HG02798 (cell line): ENCODE measurements around the gene DNAH8.

Experiments
- ATAC-seq: cut with Tn5 transposase; IDR thresholded peaks from one replicate; pipeline ENCODE4 v1.9.1; 2021; ENCODE audit warnings: mild to moderate bottlenecking; ENCODE audit not compliant: unreplicated experiment, poor library complexity

Gene DNAH8

DNA sequence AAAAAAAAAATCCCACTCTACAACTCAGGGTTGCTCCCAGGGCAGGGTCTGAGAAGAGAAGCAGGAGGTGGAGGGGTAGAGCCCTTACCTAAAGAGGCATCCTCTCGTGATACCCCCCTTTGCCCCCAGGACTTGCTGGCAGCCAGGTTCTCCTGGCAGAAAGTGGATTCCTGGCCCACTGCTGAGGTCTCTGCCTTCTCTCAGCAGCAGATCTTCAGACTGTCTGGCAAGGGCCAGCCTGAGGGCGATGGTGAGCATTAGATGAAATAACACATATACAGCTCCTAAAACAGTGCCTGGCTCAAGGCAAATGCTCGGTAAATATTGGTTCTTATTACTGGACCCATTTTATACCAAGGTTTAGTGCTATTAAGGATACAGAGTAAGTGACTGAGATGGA is 328.7 kb downstream of the DNAH8 start:
- no peak for ATAC-seq

DNA sequence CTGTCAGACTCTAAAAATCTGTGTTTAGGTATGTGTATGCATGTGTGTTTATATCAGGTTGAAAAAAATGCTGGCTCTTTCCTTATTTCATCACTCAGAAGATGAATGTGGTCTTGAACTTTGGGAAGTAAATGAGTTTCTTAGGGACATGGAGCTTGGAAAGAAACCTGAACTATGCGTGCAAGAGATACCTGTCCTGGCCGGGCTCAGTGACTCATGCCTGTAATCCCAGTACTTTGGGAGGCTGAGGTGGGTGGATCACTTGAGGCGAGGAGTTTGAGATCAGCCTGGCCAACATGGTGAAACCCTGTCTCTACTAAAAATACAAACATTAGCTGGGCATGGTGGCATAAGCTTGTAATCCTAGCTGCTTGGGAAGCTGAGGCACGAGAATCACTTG is 329.1 kb downstream of the DNAH8 start:
- no peak for ATAC-seq

DNA sequence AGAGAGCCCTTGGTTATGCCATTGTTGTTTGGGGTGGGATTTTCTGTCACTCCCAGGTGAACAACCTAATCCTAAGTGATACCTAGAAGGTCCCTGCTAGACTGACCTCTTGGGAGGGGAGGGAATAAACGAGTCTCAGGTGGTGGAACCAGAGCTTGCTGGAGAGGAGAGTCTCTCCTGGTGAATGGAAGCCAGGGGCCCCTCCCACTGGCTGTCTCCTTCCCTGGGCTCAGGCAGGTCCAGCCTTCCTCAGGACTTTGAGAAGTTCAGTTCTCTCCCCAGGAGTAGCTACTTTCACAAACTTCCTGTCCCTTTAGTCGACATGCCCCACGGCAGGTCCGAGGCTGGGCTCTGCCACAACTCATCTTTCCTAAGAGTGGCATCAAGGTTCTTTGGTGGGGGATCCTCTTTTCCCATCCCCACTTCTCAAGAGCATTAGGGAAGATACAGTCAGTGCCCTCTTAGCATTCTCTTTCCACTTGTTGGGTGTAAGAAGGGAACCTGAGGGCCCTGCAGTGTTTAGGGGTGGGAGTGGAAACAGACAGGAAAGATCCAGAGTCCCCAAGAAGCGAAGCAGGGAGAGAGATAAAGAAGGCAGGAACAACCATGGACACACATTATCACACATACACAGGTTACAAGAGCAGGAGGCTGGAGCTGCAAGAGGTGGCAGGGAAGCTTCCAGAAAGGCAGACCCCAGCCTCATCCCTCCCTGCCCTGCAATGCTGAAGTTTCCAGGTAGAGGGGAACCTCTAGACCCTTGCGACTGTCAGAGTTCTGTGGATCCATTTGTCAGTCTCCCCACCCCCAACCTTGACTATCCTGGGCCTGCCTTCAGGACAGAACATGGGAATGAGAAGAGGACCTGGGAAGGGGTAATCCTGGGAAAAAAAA is 332.6 kb downstream of the DNAH8 start:
- no peak for ATAC-seq

DNA sequence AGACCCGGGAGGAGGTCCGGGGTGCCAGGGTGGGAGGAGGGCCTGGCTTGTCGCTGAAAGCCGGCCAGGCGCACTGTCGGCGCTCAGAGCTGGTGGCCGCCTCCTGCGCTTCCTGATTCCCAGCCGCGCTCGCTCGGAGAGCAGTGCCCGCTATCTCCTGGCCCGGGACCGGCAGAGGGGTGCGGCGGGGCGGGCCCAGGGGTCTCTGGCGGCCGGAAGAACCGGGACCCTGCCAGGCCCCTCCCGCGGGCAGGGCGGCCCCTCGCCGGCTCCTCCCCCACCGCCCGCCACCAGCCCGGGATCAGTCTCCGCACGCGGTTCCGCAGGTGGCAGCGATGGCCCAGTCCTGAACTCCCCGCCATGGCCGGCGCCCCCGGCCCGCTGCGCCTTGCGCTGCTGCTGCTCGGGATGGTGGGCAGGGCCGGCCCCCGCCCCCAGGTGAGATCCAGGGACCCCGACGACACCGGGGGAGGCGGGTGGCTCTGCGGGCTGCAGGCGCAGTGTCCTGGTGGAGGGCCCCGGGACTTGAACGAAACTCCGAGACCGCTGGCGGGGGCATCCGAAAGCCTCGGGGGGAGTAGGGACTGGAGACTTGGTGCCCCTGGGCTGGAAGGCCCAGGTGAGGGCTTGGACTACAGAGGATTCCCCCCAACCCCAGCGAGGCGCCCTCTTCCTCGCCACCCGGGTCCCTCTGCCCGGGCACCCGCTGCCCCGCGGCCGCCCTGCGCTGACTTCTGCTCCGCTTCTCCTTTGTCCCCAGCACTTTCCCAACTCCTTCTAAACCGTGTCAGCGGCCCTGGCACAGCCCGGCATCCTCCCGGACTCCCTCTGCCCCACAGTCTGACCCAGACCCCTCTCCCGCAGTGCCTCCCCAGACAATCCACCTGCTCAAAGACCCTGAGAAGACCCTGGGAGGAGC is 333.6 kb downstream of the DNAH8 start, which contains the start of gene GLP1R:
Gene GLP1R (plus strand): TSS at position 301 of the 919 bp plus-strand sequence. CDS start 60 bp downstream, at position 361.
- ATAC-seq, result no peak

DNA sequence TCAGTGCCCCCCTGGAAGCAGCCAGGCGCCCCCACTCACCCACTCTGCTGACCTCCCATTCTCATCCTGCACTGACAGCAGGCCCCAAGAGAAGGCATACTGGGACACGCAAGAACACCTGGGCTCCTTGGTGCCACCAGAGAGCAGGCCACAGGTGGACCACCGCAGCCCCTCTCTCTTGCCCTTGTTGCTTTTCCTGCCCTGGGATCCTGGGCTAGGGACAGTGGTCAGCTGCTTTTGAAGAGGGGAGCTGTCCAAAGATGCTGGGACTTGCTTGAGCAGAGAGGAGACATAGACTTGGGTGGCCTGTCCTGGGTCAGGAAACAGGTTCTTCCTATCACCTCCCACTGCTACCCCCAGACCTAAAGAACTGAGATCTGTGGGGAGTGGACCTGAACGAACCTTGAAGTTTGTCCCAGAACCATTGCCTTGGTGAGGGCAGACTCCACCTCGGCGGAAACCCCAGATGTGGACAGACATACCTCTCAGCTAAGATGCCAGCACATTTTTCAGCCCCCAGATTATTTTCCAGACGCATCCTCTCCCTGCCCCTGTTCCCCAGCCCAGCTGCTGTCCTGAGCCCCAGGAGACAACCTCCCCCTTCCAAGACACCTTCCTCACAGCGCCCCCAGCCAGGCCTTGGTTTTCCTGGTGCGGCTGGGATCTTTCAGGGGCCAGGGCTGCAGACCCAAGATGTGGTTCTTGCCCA is 334.6 kb downstream of the DNAH8 start:
- no peak for ATAC-seq

DNA sequence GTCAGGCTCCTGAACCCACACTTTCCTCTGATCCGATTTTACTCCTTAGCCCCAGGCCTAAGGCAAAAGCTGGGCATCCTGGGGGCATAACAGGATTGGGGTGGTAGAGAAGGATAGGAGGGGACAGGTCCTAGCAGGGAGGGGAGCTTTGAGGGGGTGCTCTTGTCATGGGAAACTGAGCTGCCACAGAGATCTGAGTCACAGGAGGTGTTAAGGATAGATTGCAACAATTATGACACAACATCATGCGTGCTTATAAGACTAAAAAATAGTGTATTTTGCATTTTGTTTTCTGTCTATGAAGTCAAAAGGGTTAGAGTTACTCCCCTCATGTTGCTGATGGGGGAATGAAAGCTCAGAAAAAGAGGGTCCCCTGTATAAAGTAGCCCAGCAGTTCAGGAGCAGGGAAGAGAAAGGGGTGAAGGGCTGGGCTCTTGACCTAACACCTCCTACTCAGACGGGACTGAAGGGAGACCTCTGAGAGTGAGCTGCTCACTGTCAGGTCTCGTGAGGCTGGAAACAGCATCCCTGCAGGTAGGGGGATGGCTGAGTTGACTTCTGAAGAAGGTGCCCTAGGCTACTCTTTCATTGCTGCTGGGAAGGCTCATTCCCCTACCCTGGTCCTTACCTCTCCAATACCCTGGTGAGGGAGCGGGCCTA is 335.5 kb downstream of the DNAH8 start:
- no peak for ATAC-seq

DNA sequence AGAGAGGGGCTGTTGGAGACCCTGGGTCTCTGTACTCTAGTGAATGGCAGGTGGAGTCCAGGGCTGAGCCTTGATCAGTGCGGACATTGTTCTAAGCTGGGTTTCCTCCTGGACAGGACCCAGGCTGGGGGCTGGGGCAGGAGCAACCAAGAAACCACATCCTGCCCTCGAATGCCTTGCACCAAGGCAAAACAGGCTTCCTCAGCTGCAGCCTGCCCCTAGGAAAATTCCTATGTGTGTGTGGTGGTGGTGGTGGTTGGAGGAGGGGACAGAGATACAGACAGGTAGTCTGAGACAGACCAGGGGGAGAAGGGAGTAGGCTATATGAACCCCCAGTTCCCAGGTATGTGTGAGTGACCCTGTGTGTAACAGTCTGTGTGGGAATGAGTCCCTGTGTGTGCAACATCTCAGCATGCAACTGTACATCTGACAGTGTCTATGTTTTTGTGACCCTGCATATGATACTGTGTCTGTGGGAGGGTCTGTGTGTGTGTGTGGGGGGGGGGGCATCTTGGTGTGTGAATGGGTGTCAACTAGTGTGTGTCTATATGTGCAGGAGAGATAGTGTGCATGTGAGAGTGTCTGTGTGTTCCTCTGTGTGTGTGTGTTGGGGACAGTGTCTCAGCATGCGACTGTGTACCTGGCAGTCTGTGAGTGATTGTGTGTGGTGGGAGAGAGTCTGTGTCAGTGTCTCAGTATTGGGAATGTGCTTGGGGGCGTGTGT is 336.4 kb downstream of the DNAH8 start:
- no peak for ATAC-seq

DNA sequence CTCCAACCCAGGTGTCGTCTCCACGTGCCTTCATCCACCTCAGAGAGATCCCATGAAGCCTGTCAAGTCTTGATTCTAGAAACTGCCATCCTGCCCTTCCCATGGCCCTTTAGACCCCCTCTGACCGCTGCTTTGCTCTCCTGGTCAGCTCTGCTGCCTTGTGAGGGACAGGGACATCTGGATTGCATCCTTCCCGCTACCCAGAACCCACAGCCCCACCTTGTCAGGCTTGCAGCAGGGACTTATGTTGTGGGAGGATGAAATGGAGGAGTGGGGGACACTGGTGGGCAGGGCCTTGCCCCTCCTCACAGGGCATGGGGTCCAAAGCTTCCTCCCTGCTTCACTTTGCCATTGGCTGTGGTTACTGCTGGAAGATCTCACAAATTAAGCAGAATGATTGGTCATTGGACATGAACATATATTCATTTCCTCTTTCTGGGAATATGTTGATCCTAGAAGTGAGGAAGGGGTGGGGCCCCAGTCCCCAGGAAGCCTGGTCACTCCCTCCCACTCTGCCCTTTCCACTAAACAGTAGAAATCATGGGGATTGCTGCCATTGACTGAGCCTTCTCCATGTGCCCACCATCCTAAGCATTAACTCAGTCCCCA is 338.0 kb downstream of the DNAH8 start:
- ATAC-seq, result no peak

DNA sequence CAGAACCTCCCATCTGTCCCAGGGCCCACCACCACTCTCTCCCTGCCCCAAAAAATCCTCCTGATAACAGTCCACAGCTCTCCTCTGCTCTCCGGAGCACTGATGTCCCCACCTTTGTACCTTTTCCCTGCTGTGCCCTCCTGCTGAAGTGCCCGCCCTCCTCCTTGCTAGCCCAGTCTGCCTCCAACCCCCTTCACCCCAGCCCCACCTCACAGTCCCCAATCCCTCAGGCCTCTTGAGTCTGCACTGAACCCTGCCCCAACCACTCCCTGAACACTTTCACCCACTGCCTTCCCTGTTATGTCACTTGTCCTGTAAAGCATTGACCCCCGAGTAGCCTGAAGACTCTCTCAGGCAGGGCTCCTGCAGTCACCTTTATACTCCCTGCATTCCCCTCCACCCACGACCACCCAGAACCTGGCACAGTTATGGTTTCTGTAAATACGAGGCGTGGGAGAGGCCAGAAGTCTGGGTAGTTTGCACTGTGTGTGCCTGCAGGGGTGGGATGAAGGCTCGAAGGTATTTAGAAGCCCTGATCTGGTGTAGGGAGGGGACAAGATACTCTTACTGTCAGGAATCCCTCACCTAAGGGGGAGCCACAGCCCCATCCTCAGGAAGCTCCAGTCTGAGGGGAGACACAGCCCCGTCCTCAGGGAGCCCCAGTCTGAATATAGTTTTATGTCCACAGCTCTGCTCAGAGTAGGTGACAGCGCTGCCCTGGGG is 338.9 kb downstream of the DNAH8 start:
- ATAC-seq, result no peak

DNA sequence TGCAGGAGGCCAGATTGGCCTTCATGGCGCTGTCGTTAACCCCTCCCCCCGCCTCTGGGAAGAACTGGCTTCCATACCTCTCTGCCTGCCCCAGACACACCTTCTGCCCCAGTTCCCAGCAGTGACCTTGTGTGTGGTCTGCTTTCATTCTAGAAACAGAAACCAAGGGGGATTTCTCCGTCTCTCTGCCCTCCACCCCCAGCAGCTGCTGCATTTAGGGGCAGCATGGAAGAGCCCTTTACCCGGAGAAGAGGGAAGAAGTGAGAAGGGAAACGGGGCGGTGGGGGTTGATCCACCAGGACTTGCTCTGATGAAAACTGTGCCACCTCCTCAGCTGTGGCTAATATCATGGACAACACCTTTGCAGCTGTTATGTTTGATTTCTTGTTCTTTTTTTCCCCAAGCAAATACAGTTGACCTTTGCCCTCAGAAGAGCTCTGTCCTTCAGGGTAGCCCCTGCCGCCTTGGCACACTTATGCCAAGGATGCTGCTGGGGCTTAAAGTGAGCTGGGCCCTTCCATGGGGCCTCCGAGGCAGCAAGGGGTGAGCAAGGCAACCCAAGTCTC is 339.5 kb downstream of the DNAH8 start:
- no peak for ATAC-seq

DNA sequence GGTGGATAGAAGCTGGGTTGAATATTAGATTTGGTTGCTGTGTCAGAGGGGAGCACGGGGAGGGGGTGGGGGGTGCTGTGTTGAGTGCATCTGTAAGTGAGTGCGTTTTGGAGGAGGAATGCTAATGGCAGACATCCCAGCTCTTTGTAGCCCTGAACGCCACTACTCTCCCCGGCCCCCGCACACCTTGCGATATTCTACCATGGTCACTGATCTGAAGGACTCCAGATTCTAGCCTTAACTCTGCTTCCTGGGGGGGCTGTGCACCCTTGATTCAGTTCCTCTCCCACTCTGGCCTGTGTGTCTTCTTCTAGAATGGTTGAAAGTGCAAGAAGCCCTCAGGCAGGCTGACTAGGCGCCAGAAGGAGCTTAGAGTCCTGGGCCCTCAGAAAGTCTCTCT is 340.6 kb downstream of the DNAH8 start:
- ATAC-seq, result no peak

DNA sequence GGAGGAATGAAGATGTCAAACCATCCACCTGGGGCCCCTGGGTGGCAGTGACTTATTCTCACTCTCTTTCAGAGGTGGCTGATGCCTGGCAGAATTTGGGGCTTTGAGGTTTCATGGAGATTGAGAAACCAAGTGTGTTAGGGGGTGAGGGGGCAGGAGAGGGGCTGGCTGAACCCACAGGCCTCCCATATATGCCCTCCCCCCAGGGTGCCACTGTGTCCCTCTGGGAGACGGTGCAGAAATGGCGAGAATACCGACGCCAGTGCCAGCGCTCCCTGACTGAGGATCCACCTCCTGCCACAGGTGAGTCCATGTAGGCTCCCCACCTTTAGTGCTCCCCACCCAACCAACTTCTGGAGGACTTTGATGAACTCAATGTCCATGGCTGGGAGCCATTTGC is 341.1 kb downstream of the DNAH8 start:
- ATAC-seq, result no peak

DNA sequence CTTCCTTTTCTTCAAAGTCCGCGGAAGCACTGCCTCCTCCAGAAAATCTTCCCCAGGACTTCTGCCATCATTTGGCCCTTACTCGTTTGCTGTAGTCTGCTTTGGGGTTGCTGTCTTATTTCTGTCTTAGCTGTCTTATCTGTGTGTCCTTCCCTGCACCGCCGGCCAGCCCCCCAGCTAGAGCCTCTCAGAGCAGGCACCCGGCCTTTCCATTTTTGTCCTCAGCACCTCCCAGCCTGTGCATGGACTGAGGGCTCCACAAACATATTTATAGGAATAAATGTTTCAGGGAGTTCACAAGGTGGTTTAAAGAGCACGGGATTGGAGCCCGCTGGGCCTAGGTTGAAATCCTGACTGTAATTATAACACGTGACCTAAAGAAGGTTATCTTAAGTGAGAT is 341.6 kb downstream of the DNAH8 start:
- no peak for ATAC-seq

DNA sequence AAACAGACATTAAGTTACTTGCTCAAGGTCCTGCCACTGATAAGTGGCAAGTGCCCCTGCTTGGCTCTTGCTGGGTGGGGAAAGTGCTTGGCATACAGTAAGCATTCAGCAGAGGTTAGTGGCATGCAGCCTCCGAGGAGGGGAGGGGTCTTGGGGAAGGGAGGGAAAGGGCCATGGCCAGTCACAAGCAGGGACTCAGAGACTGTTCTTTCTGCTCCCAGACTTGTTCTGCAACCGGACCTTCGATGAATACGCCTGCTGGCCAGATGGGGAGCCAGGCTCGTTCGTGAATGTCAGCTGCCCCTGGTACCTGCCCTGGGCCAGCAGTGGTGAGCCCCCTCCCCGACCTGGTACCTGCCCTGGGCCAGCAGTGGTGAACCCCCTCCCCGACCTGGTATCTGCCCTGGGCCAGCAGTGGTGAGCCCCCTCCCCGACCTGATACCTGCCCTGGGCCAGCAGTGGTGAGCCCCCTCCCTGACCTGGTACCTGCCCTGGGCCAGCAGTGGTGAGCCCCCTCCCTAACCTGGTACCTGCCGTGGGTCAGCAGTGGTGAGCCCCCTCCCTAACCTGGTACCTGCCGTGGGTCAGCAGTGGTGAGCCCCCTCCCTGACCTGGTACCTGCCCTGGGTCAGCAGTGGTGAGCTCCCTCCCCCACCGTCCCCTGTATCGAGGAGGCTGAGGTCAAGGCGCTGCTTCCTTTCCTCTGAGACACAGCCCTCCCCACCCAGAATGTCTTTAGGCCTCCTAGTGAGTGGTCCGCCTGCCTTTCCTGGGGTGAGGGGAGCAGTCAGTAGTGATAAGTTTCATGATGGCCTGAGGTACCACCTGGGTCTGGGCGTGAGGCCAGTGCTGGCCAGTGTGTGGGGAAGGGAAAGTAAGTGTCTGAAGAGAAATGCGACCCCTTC is 342.4 kb downstream of the DNAH8 start:
- ATAC-seq, result no peak

DNA sequence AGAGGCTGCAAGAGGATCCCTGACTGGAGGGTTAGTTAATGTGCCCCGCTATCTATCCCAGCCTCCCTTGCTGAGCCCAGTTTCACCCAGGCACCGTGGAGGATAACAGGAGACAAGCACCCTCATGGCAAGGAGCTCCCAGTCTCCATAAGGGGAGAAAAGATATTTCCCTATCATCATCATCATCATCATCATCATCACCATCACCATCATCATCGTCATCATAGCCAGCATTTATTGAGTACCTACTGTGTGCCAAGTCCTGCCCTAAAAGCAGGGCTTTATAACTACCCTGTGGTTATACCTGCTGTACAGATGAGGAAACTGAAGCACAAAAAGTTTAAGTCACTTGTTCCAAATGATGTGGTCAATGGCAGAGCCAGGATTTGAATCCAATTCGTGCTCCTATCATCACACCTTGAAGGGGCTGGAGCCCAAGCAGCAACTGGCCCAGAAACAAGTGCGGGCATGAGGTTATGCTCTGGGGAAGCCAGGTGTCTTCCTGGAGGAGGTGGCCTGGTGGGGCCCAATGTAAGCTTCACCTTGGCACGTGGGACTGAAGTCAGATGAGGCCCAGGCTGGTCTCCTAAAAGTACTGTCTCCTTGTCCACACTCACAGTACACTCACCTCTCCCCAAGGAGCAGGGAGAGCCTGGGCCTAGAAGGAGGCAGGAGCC is 343.5 kb downstream of the DNAH8 start:
- ATAC-seq, result no peak

DNA sequence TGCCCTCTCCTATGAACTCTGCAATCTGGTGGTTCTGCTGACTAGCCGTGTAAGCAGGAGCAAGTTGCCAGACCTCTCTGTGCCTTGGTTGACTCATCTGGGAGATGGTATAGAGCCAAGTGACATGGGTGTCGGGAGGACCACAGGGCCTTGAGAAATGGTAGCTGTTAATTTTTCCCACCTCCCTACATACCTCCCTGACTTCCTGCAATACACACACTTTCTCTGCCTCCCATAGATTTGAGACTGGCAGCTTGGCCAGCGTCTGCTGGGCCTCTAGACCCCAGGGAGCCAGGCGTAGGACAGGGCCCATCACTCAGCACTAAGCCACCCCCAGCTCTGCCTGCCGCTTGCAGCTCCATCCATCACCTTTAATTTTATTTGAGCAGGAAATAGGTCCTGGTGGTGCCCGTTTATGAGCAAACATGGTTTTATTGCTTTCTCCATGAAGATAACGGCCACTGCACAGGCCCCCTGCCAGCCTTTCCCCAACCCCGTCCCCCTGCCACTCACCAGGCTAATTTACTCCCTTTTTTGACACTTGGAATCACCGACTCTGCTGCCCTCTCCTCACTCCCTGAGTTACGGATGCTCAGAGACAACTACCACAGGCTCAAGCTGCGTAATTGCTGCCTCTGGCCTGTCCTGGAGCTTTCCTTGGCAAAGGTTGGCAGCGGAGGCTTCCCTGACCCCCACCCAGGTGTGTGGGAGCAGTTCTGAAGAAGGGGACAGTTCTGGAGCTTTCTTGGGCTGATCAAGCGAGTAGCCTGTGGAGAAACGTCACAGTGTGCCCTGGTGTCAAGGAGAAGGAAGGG is 344.6 kb downstream of the DNAH8 start:
- no peak for ATAC-seq
